Mesothelial cell of epicardium (in vitro differentiated cells): ENCODE data around the gene MYH10. TPM values are rescaled to one million over a fixed set of nuclear protein-coding genes. Genes with fewer than 3 reads are reported as not detected.

Source experiments
- DNase-seq, 2 experiments: peaks; one replicate each; pipeline ENCODE4 v3.0.0; 2021; ENCODE audit warnings: low spot score in 2 of 2; ENCODE audit not compliant: unreplicated experiment in 2 of 2
- H3K27ac Mint-ChIP-seq: 2 replicates; pipeline ENCODE4 v1.8.0; 2021; ENCODE audit warnings: mixed read lengths
- H3K27me3 Mint-ChIP-seq: 2 replicates; pipeline ENCODE4 v1.8.0; 2021; ENCODE audit warnings: low read depth, mixed read lengths
- H3K36me3 Mint-ChIP-seq: 2 replicates; pipeline ENCODE4 v1.8.0; 2021; ENCODE audit warnings: mixed read lengths
- H3K4me1 Mint-ChIP-seq: 2 replicates; pipeline ENCODE4 v1.8.0; 2021; ENCODE audit warnings: mixed read lengths
- H3K4me3 Mint-ChIP-seq: 2 replicates; pipeline ENCODE4 v1.8.0; 2021; ENCODE audit warnings: mild to moderate bottlenecking, moderate library complexity, mixed read lengths
- H3K9me3 Mint-ChIP-seq: 2 replicates; pipeline ENCODE4 v1.8.0; 2021; ENCODE audit warnings: mixed read lengths
- CTCF ChIP-seq: fragments of 200-600 bp; sonication (generic); IDR thresholded peaks from one replicate; pipeline ENCODE4 v1.5.0; 2021; ENCODE audit warnings: antibody characterized with exemption; ENCODE audit not compliant: unreplicated experiment
- total RNA-seq: library from RNA; stranded (reverse); gene quantifications from 3 replicates; pipeline ENCODE4 v1.2.1, GENCODE V29; 2021

MYH10 gene
- total RNA-seq, 1 donor from 2014 or later = 328 TPM

GRCh38 chr17:8451933-8452614 is 178.5 kb downstream of the MYH10 start:
- Mint-ChIP-seq H3K4me3 (no peak overlapping the region), H3K27me3 (no peaks in the 10 kb centered on the region), H3K9me3 (no peaks in the 10 kb centered on the region), H3K36me3 (peaks cover 53% of the 10 kb centered on the region), H3K4me1 (no peaks in the 10 kb centered on the region), H3K27ac (no peak overlapping the region)
- no peak for DNase-seq
- TF ChIP-seq CTCF = no peak

GRCh38 chr17:8448310-8448709 is 182.2 kb downstream of the MYH10 start:
- no peak for DNase-seq
- H3K4me1 Mint-ChIP-seq = no peaks in the 10 kb centered on the region
- H3K36me3 Mint-ChIP-seq = peaks cover 40% of the 10 kb centered on the region
- TF ChIP-seq CTCF = no peak
- no peaks in the 10 kb centered on the region for H3K27me3 Mint-ChIP-seq
- no peak overlapping the region for H3K4me3 Mint-ChIP-seq
- H3K9me3 Mint-ChIP-seq = no peaks in the 10 kb centered on the region
- H3K27ac Mint-ChIP-seq = no peak overlapping the region

GRCh38 chr17:8447799-8448198 is 182.7 kb downstream of the MYH10 start:
- no peak overlapping the region for H3K4me3 Mint-ChIP-seq
- H3K4me1 Mint-ChIP-seq = no peaks in the 10 kb centered on the region
- no peak for TF ChIP-seq CTCF
- DNase-seq = no peak
- H3K27ac Mint-ChIP-seq = no peak overlapping the region
- H3K27me3 Mint-ChIP-seq = no peaks in the 10 kb centered on the region
- peaks cover 36% of the 10 kb centered on the region for H3K36me3 Mint-ChIP-seq
- H3K9me3 Mint-ChIP-seq = no peaks in the 10 kb centered on the region

GRCh38 chr17:8445536-8445935 is 185.0 kb downstream of the MYH10 start:
- no peak for DNase-seq
- H3K9me3 Mint-ChIP-seq = no peaks in the 10 kb centered on the region
- peaks cover 21% of the 10 kb centered on the region for H3K36me3 Mint-ChIP-seq
- no peak for TF ChIP-seq CTCF
- H3K27me3 Mint-ChIP-seq = no peaks in the 10 kb centered on the region
- no peak overlapping the region for H3K27ac Mint-ChIP-seq
- no peak overlapping the region for H3K4me3 Mint-ChIP-seq
- no peaks in the 10 kb centered on the region for H3K4me1 Mint-ChIP-seq

- Mint-ChIP-seq H3K4me1 (no peaks in the 10 kb centered on the region), H3K4me3 (no peak overlapping the region), H3K27ac (no peak overlapping the region), H3K36me3 (peaks cover 20% of the 10 kb centered on the region), H3K27me3 (no peaks in the 10 kb centered on the region), H3K9me3 (no peaks in the 10 kb centered on the region)
- no peak for DNase-seq
- no peak for TF ChIP-seq CTCF
Measured at GRCh38 chr17:8444494-8444893, 186.0 kb downstream of the MYH10 start.

GRCh38 chr17:8443756-8444155 is 186.8 kb downstream of the MYH10 start:
- Mint-ChIP-seq H3K4me3 (no peak overlapping the region), H3K9me3 (no peaks in the 10 kb centered on the region), H3K27ac (peak overlapping the region; percentile 48), H3K4me1 (no peaks in the 10 kb centered on the region), H3K27me3 (no peaks in the 10 kb centered on the region), H3K36me3 (peaks cover 14% of the 10 kb centered on the region)
- no peak for DNase-seq
- no peak for TF ChIP-seq CTCF
